HG03097 (cell line): ENCODE measurements around the gene DOCK10.
A peak's percentile ranks its signal among the peaks of the same experiment; 100 is the strongest.

Source experiments
- ATAC-seq: cut with Tn5 transposase; IDR thresholded peaks from one replicate; pipeline ENCODE4 v1.9.1; 2021; ENCODE audit not compliant: unreplicated experiment, low FRiP score

DOCK10 gene

GRCh38 chr2:224798180-224798579 is 244.1 kb downstream of the DOCK10 start:
- ATAC-seq = no peak

- no peak for ATAC-seq
Observed at GRCh38 chr2:224796695-224797305, 245.5 kb downstream of the DOCK10 start.

GRCh38 chr2:224793946-224794345 is 248.3 kb downstream of the DOCK10 start:
- ATAC-seq = no peak

GRCh38 chr2:224786848-224787247 is 255.4 kb downstream of the DOCK10 start:
- ATAC-seq = no peak

- ATAC-seq = peak; percentile 84
Observed at GRCh38 chr2:224781400-224781799, 260.9 kb downstream of the DOCK10 start.

DNA sequence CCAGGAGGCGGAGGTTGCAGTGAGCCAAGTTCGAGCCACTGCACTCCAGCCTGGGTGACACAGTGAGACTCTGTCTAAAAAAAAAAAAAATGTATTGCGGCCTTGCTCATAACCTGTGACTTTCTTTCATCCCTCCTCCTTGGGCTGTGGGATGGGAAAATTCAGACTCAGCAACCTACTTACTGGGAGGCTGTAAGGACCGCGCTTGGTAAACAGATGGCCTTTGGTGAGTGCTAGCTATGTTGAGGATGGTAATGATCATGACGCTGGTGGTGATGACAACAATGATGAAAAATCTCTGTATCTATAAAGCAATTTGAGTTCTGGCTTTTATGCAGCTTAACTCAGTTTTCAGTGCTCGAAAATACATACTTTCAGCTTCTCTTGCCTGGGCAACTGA is 261.4 kb downstream of the DOCK10 start:
- no peak for ATAC-seq

GRCh38 chr2:224780106-224780505 is 262.2 kb downstream of the DOCK10 start:
- ATAC-seq = no peak

DNA sequence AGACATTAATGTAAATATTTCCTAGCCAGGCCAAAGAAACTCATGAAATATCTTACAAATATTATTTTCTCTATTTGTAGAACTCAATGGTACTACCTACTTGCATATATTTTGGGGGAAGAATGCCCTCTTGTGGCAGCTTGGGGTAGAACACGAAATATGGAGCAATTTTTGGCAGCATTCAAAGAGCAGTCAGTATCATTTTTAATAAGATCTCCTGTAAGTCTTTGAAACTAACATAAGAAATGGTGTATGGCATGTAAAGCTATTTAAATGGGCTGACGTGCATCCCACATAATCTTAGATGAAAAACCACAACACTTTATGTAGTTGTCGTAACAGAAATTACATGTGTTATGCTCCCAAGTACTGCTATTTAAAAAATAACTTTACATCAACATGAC is 263.8 kb downstream of the DOCK10 start:
- ATAC-seq = no peak

DNA sequence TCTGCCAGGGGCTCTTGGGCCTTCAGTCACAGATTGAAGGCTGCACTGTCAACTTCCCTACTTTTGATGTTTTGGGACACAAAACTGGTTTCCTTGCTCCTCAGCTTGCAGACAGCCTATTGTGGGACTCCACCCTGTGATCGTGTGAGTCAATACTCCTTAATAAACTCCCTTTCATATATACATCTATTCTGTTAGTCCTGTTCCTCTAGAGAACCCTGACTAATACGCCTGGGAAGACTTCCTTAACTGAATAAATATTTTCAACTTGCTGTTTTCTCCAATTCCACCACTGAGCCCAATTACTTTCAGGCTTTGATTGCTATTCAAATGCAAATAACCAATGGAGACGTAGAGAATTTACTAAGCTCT is 264.7 kb downstream of the DOCK10 start:
- ATAC-seq = no peak

- no peak for ATAC-seq
Observed at GRCh38 chr2:224776795-224777558, 265.3 kb downstream of the DOCK10 start.

- ATAC-seq = no peak
Observed at GRCh38 chr2:224775647-224776046, 266.6 kb downstream of the DOCK10 start.

GRCh38 chr2:224774735-224775134 is 267.5 kb downstream of the DOCK10 start:
- ATAC-seq = no peak

DNA sequence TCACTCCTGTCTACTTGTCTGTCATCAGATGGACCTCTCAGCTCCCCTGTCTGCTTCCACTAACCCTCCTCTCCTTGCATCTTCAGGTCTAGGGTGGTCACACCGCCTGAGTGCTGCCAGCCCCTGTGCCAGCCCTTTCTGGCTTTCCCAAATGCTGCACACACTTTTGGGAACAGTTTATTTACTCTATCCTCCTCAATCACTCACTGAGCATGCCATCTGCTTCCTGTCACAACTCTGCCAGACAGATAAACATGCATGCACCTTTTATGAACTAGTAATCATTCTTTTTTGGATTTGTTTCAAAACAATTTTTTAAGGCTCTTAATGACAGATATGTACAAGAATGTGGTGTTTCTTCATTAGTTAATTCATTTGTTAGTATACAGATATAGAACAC is 269.8 kb downstream of the DOCK10 start:
- no peak for ATAC-seq

DNA sequence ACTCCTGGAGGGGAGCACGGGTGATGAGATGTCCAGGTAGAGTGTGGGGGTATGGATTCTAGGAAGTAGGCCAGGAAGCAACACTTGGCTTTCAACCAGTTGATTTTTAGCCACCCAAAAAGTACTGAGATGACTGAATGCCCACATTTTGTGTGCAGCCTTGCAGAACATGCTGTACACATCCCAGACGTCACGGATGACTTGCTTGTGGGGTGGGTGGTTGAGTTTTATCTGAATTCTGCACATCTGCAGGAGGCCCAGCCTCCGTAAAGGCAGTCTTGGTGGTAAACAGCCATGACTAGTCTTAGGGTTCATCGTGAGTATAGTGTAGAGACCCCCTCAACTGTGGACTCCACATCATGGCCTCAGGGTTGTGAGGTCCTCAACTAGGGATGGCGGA is 272.8 kb downstream of the DOCK10 start:
- ATAC-seq = no peak

DNA sequence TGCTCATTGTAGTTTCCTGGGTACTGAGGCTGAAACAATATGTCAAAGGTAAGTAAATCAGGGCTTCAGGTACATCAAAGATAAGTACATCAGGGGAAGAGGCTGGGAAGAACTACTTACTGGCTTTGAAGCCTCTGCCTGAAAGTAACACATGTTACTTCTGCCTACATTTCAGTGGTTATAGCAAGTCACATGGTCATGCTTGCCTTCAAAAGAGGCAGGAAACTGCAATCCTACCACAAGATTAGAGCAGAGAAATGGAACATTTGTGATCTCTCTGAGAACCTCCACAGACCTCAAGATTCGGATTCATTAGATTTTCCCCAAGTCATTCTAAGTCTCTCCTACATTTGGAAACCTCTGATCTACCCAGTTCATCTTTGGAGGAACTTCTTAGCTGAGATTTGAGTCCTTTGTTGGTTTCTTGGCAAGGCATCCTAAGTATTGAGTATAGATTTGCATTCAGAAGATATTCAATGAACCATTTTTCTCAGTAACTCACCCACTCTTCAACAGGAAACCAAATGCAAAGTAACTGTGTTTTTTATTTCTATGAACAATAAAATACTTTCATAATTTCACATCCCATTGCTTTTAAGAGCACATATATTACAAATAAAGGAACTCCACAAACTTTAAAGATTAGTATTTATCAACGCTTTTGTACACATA is 277.6 kb downstream of the DOCK10 start:
- no peak for ATAC-seq

DNA sequence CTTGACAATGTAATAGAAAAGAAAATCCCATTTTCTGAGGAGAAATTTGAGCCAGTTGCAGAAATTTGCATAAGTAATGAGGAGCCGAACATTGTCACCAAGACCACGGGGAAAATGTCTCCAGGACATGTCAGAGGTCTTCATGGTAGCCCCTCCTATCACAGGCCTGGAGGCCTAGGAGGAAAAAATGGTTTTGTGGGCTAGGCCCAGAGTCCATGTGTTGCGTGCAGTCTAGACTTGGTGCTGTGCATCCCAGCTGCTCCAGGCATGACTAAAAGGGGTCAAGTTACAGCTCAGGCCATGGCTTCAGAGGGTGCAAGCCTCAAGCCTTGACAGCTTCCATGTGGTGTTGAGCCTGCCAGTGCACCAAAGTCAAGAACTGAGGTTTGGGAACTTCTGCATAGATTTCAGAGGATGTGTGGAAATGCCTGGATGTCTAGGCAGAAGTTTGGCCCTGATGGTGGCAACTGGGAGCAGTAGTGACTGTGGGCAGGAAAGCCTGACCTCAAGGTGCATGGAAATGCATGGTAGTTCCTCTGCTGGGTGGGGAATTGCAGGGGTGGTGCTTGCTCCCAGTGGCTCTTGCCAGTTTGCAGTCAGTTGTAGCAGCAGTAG is 284.2 kb downstream of the DOCK10 start:
- no peak for ATAC-seq

GRCh38 chr2:224753743-224754540 is 288.3 kb downstream of the DOCK10 start:
- ATAC-seq = no peak

- ATAC-seq = no peak
Observed at GRCh38 chr2:224751996-224752698, 290.1 kb downstream of the DOCK10 start.

GRCh38 chr2:224749136-224749535 is 293.1 kb downstream of the DOCK10 start:
- ATAC-seq = no peak

- ATAC-seq = no peak
Observed at GRCh38 chr2:224747765-224748164, 294.5 kb downstream of the DOCK10 start.
